ENCODE measurements around the gene ISM1.
A peak's percentile ranks its signal among the peaks of the same experiment; 100 is the strongest.

The ISM1 gene

GRCh38 chr20:13284830-13285229, 63.8 kb downstream of the ISM1 start:
- no peak for DNase-seq

DNA sequence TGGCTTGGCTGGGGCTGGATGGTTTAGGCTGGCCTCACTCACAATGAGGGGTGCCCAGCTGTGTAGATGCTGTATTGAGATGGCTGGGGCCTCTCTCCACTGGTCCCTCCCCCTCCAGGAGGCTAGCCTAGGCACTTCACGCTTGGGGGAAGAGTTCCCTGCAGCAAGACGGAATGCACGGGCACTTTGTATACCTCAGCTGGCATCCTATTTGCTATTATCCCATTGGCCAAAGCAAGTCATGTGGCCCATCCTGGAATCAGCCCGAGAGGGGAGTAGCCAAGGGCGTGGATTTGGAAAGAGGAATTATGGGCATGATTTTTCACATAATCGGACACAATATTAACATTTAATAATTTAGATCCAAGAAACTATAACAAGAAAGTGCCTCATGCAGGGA, 64.3 kb downstream of the ISM1 start:
- DNase-seq, result no peak

- DNase-seq, result no peak
These were observed 65.0 kb downstream of the ISM1 start for GRCh38 chr20:13286052-13286451.

DNA sequence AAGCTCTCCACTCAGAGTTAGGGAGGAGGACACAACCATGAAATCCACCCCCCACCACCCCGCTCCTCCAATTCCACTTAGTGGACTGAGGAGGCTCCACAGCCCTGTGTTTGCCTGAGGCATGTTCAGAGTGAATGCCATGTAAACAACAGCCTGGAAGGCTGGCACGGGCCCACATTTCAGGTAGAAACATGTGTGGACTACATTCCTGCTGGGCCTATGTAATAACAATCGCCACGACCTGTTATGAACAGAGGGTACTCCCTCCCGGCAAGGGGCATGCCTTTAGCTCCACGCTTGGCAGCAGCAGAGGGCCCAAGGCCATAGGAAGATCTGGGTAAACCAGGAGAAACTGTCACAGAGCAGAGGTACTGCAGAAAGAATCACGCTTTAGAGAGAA, 65.5 kb downstream of the ISM1 start:
- no peak for DNase-seq

DNA sequence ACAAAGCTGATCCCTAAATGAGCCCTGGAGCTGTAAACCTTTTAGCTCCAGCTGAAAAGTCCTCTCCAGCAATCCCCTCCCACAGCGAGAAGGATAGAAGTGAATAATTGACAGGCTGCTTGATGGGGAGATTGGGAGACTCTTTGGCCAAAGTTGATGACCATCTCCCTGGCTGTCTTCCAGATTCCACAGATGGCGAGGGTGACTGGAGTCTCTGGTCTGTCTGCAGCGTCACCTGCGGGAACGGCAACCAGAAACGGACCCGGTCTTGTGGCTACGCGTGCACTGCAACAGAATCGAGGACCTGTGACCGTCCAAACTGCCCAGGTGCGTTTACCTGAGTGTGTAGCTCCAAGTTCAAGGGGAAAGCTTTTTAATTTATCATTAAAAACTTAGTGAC, 67.3 kb downstream of the ISM1 start:
- DNase-seq, result no peak

DNA sequence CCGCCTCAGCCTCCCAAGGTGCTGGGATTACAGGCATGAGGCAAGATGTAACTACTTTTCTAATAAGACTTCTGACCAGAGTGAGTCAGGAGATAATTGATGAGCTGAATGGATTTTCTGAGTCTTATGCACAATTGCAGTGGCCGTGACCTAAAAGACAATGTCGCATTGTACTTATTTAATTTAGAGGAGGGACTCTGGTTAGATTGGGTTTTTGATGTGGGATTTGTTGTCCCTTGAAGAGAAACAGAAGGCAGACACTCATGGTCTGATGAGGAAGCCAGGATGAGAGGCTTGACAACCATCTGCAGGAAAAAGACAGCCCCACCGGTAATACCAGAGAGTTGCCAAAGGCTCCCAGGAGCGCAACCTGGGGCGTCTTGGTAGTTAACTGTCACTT, 68.0 kb downstream of the ISM1 start:
- no peak for DNase-seq

- no peak for DNase-seq
These were observed 69.7 kb downstream of the ISM1 start for GRCh38 chr20:13290724-13291123.

DNA sequence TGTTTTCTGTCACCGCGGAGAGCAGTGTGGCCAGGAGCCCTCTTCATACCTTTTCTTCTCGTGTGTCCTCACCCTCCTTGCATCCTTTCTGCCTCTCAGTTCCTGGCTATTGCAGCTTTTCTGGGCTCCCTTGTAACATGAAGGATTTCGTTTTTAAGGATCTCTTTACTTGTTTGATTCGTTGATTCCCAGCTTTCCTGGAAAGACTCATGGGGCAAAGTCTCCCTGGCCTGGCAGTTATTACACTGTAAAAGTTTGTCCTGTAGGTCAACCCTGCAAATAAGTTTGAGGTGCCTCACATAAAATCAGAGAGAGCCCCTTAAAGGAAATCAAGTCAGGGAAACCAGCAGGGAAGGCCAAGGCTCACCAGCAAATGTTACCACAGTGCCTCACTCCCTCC, 70.1 kb downstream of the ISM1 start:
- DNase-seq, result no peak

DNA sequence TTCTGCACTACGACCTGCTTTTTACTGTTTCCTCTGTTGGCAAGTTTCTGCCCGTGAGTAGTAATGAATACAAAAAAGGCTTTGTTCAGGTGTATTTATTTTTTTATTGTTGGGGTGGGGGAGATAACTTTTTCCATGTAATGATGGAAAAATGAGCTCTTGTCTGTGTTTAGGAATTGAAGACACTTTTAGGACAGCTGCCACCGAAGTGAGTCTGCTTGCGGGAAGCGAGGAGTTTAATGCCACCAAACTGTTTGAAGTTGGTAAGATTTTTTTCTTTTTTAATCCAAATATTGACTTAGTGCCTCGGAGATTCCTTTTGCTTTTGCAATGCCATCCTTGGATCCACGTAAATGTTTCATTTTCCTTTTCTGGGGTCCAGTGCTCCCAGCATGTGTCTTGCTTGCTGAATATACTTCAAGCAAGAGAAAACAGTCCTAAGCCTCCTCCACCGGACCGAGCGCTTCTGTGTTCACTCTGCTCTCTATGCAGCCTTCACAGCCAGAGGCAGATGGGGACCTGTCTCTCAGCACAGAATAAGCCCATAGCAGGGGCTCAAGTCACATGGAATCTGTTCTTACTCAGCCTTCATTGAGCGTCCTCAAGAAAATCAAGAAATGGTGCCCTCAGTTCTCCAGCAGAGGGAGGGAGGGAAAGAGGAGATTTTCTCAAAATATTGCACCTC, 71.3 kb downstream of the ISM1 start:
- DNase-seq, result no peak

DNA sequence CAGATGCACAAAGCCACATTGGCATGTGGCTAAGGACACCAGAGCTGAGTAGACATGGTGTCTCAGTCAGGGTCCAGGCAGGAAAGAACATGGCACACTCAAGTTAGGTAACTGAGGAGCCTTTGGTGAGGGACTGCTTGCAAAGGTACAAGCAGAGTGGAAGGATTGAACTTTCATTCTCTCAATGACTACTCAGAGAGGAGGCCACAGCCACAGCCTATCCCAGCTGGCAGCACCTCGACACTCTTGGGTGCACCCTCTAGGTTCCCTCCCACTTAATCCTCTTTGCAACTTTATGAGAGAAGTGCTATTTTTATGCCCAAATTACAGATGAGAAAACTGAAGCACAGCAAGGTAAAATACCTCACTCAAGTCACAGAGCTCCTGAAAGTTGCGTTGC, 73.4 kb downstream of the ISM1 start:
- no peak for DNase-seq

DNA sequence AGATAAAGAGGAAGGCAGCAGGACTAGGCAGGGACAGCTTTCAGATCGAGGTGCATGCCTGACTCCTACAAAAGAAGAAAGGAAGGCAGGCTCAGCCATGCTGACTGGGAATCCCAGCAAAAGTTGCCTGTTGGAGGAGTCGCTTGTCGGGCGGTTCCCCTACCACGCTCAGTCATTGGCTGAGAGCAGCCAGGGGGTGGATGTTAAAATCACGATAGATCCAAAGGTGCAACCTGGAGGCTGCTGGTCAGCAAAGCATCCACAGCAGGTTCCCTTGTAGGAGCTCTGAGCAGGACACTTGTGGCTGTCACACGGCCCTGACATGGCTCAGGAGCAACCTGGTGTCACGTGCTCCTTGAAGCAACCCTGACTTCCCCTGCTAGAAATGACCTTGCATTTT, 74.6 kb downstream of the ISM1 start:
- no peak for DNase-seq

DNA sequence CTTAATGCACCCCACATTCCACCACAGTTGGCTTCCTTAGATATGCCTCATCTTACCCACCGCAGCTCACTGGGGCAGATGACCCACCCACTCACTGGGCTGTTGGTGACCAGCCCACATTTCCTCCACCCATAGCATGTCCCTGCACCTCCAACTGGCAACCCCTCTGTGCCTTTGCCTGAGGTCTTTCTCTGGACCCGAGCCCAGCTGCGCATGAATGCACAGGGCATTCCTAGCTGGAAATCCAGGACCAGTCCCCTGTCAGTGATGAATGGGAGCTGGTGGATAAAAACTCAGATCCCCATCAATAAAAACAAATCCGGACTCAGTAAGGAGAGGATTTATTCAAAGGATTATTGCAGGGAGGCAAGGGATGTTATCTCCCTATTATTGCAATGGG, 75.0 kb downstream of the ISM1 start:
- no peak for DNase-seq

GRCh38 chr20:13297147-13297899, 76.2 kb downstream of the ISM1 start:
- DNase-seq, result no peak

DNA sequence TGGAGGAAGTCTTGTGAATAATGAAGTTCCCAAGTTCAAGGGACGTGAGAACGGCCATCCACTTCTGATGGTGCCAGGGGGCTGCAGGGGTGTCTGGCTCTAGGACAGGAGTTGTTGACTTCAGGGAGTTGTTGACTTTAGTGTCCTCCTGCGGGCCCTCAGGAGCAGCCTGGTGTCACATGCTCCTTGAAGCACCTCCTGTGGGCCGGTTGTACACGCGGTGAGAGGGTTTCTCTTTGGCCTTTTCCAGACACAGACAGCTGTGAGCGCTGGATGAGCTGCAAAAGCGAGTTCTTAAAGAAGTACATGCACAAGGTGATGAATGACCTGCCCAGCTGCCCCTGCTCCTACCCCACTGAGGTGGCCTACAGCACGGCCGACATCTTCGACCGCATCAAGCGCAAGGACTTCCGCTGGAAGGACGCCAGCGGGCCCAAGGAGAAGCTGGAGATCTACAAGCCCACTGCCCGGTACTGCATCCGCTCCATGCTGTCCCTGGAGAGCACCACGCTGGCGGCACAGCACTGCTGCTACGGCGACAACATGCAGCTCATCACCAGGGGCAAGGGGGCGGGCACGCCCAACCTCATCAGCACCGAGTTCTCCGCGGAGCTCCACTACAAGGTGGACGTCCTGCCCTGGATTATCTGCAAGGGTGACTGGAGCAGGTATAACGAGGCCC, 77.8 kb downstream of the ISM1 start:
- DNase-seq, result no peak

DNA sequence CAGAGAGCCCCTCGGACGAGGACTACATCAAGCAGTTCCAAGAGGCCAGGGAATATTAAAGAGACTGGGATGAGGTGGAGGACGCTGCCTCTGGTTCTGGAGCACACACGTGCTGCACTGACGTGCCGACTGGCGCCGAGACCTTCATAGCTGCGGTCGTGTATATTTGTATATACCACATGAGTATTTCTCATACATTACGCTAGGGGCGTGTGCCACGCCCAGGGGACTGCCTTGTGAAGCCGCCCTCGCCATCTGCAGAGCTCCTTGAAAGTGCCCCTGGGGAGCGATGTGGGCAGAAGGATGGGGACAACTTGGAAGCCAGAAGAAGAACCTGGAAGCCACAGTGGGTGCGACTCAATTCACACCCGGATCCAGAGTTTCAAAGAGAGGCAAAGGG, 78.3 kb downstream of the ISM1 start:
- no peak for DNase-seq

GRCh38 chr20:13301596-13301995, 80.5 kb downstream of the ISM1 start:
- DNase-seq, result no peak

DNA sequence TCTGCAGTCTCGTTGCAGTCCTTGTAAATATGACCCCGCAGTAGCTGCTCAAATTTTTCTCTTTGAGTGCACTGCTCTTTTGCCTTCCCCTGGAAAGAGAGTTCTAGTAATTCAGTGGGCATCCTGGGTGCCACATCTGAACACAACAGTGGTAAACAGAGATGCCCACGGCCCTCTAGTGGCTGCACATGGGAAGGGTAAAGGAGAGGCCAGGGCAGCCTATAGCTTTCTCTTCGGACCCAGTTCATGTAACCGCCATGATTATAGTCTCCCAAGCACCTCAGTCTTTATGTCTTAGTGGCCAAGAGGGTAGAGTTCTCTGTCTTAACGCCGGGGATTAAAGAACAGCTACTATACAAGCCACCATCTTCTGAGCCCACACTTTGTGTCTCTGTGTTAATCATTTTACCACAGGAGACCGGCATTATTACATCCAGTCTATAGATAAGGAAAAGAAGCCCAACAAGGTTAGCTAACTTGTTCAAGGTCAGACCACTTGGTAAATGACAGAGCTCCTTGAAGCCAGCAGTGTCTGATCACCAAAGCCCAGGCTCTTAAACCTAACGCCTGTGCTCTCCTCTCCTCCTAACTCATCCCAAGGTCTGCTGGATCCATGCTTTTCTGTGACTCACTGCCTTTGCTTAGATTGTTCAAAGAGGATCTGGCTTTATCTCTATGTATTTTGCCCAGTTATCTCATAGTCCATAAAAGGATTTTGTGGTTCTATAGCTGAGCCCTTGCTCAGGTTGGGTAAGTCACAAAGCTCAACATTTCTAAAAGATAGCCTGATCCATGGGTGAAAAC, 81.8 kb downstream of the ISM1 start:
- peak; percentile 24 for DNase-seq

- DNase-seq, result no peak
These were observed 84.2 kb downstream of the ISM1 start for GRCh38 chr20:13305284-13305683.

DNA sequence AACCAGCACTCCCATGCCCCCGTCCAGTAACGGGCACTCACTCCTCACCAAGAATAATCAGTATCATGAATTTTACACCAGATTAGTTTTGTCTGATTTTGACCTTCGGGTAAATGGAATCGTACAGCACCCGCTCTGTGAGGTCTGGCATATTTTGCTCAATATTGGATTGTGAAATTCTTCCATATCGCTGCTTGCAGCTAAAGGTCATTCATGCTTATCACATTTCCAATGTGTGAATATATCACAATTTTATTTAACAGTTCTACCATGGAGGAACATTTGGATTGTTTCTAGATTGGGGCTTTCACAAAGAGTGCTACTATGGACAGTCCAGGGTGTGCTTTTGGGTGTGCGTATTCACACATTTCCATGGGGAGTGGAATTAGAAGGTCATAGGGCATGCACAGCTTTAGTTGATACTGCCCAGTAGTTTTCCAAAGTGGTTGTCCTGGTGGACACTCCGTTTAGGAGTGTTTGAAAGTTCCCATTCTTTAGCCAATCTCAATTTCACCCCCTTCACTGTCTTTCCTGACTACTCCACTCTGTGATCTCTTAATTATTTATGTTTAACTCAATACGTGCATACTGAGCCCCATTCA, 86.6 kb downstream of the ISM1 start:
- no peak for DNase-seq

DNA sequence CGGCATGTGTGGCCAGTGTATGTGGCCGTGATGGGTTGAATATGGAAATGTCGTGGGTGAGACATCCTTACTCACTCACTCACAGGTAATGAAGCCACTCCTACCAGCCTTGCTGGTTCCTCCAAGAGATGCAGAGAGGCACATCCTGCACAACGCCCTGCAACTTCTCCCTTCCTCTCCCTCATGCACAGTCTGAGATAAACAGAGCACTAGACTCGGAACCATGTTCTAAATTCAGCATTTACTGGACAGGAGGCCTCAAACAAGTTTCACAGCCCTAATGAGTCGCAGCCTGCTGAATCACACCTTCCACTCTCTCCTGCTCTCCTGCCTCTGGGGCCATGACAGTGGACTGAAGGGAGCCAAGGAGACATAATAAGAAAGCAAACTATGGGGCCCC, 91.2 kb downstream of the ISM1 start:
- DNase-seq, result no peak

DNA sequence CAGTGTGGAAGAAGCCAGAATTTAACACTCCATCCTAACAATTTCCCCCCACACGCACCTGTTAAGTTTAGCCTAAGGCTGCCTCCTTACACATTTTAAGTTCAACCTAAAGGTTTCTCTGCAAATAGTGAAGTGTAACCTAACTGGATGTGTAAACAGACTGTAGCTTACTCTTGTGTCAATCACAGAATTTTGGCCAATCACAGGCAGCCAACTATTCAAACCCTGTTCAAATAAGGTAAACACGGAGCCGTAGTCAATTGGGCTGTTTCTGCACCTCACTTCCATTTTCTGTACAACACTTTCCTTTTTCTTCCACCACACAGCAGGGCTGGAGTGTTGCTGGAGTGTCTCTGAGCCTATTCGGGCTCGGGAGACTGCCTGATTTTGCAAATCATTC, 92.1 kb downstream of the ISM1 start:
- DNase-seq, result no peak

- DNase-seq, result no peak
These were observed 96.4 kb downstream of the ISM1 start for GRCh38 chr20:13317439-13317838.
